DMS153 treated with DMSO at 0.1 percent for 48 hours (cell line): ENCODE data around the gene CASKIN1.

ENCODE experiments used
- DNase-seq: peaks from one replicate; lab custom pipeline; 2025; ENCODE audit not compliant: unreplicated experiment; lab: John Stamatoyannopoulos, UW

The CASKIN1 gene

GRCh38 chr16:2176047-2176446 is 20.4 kb downstream of the CASKIN1 start:
- no peak for DNase-seq

- DNase-seq: no peak
Observed at GRCh38 chr16:2175454-2175853, 21.0 kb downstream of the CASKIN1 start.

- no peak for DNase-seq
Observed at GRCh38 chr16:2174396-2175131, 21.8 kb downstream of the CASKIN1 start.

DNA sequence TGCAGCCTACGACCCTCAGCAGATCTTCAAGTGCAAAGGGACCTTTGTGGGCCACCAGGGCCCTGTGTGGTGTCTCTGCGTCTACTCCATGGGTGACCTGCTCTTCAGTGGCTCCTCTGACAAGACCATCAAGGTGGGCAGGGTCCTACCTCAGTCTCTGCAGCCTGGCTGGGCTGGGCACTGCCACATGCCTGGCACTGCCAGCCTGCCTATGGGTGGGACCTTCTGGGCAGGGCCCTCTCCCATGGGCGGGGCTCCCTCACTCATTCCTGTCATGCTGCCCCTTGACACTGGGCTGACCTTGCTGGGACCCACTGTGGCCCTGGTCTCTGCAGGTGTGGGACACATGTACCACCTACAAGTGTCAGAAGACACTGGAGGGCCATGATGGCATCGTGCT is 22.5 kb downstream of the CASKIN1 start:
- no peak for DNase-seq

DNA sequence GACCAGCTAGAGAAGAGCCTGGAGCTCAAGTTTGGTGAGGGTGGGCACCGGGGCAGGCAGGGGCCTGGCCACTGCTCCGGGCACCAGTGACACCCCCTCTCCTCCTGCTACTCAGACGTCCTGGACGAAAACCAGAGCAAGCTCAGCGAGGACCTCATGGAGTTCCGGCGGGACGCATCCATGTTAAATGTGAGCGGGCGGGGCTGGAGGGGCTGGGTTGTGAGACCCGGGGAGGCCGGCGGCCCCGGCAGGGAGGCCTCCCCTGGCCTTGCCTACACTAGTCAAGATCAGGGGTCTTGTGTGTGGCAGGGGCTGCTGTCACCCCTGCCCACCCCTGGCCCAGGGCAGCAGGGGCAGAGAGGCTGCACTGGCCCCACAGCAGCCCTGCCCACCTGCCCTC is 23.0 kb downstream of the CASKIN1 start:
- no peak for DNase-seq

DNA sequence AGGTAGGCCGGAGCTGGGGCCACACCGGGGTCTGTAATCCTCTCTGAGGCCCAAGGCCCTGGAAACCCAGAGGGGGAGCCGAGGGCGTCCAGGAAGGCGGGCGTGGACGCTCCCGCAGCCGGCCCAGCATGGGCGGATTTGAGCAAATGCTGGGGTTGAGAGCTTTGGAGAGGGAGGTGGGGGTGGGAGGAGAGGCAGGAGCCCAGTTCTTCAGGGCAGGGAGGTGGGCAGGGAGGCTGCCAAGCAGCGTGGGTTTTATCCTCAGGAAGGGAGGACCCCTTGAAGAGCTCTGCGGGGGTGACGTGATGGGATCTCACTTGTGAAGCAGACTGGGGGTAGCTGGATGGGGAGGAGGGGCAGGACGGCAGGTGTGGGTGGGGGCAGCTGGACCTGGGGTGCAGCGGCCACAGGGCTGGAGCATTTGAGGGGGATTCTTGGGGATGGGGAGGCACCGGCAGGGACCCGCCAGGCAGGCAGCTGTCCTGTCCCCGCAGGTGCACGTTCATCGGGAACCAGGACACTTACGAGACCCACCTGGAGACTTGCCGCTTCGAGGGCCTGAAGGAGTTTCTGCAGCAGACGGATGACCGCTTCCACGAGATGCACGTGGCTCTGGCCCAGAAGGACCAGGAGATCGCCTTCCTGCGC is 23.6 kb downstream of the CASKIN1 start:
- no peak for DNase-seq

DNA sequence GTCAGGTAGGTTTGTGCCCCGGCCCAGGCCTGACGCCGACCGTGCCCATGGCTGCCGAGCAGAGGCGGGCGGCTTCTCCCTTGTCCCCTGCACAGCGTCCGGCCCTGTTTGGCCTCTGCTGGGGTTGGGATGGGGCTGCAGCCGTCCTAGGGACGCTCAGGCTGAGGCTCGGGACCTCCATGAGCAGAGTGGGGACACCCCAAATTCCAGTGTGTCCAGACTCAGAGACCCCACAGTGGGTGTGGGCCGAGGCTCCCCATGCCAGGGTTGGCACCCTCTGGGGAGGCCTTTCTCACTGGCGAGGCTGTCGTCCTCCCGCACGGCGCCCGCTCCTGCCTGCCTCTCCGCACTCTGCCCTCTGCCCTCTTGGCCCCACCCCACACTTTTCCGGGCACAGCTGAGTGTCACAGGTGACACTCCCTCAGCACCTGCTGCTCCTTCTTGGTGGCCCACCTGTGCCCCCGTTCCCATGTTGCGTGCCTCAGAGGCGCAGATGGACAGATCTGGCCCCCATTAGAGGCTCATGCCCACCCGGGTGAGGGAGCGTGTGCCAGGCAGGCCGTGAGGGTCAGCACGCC is 24.7 kb downstream of the CASKIN1 start:
- no peak for DNase-seq

DNA sequence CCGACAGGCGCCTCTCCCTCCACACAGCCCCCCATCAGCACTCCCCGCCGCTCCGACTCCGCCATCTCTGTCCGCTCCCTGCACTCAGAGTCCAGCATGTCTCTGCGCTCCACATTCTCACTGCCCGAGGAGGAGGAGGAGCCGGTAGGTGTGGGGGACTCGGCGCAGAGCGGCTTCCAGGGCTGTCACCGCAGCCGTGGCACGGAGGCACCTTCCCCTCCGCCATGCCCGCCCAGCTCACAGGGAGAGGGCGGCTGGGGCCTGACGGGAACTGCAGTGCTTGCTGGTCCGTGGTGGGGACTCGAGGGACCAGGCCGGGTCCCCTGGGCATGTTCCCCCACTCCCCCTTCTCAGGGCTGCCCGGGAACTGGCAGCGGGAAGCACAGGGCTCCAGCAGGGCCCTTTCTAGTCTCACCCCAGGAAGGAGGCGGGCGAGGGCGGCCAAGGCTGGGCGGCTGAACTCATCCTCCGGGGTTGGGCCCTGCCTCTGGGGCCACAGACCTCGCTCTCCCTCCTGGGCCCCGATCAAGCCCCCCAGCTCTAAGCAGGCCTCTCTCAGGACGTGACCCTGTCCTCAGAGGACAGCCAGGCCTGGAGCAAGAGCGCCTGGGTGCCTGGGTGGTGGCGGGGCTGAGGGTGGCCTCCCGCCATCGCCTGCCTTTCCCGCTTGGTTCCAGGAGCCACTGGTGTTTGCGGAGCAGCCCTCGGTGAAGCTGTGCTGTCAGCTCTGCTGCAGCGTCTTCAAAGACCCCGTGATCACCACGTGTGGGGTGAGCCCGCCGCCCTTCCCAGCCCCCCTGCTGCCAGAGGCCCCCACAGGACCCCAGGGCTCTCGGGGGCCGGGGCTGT is 25.6 kb downstream of the CASKIN1 start:
- no peak for DNase-seq

GRCh38 chr16:2170080-2170479 is 26.3 kb downstream of the CASKIN1 start:
- DNase-seq: no peak

DNA sequence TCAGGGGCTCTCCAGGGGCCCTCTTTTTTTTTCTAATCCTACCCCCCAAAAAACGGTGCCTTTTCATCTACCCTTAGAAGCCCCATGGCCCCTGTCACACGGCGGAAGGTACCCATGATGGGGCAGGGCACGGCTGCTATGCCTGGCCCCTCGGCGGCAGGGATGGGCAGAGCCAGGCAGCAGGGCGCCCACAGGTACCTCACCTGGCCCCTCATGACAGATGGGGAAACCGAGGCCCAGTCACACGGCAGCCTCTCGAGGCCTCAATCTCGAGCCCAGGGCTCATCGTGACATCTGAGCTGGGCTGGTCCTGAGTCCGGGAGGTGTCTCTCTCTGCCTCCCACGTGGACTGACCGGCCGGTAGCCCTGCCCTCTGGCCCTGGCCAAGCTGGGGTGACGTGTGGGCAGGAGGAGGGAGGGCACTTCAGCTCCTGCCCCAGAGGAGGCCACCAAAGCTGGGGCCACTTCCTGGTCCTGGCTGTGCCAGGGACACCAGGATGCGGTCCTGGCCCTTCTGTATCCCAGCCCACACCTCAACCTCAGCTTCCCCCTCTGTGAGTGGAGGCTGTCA is 29.3 kb downstream of the CASKIN1 start:
- DNase-seq: no peak

GRCh38 chr16:2166263-2167067 is 29.9 kb downstream of the CASKIN1 start:
- DNase-seq: no peak

- no peak for DNase-seq
Observed at GRCh38 chr16:2165861-2166260, 30.5 kb downstream of the CASKIN1 start.

DNA sequence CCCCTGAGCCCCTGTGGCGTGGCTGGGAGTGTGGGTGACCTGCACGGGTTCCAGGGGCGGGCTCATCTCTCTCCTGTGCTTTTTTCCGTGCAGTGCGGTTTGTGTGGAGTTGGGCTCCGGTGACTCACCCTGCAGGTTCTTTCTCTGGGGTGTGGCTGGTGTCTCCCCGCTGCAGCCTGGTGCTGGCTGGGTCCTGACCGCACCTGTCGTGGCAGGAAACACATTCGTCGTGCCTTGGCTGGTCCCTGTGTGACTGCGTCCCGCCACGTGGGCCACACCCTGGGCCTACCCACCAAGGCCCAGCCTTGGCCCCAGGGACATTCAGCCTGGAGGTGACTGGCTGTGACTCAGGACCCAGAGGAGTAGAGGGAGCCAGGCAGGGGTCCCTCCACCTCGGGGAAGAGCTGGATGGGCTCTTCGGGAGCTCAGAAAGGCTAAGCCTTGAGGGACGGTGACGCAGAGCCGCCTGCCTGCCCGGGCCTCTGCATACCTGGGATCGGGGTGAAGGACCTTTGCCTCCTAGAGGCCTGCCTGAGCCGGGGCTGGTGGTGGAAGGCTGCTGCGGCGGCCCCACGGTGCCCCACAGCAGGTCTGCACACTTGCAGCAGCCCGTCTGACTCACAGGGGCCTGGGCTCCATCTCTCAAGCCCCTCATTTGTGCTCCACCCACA is 33.1 kb downstream of the CASKIN1 start:
- no peak for DNase-seq

GRCh38 chr16:2162676-2163118 is 33.7 kb downstream of the CASKIN1 start:
- DNase-seq: no peak

DNA sequence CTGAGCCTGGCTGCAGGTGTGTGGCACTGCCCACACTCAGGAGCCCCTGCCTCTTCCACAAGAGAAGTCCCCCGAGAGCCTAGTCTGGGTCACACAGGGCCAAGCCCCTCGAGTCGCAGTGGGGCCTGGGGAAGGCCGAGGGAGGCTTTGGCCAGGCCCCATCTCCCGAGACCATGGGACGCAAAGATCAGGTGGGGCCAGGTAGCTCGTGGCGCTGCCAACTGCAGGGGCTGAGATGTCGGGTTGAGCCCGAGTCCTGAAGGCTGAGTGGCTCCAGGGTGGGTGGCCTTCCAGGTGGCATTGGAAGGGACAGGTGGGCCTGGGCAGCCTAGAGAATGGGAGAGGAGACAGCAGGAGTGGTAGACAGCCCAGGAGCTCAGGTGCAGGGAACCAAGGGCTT is 34.5 kb downstream of the CASKIN1 start:
- no peak for DNase-seq

DNA sequence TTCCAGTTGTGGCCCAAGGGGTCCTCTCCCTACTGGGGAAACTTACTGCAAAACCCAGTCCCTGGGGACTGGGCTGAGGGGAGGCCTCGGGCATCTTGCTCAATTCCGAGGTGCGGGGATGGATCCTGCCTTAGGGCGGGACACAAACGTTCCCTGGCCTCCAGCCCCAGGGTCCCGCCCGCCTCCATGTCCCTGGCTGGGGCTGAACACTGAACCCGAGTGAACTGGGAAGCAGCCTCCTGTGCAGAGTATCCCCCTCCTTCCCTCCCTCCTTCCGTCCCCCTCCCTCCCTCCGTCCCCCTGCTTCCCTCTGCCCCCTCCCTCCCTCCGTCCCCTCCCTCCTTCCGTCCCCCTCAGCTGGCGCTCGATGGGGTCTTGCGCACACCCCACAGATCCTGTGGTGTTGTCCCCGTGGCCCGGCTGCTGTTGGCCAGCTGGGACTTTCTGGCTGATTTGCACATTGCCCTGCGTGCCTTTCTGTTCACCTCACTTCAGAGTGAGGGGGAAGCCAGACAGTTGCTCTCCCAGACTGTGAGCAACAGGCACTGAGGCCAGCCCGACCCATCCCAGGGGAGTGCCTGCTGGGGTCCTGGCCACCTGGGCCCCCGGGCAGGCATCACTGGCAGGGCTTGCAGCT is 35.4 kb downstream of the CASKIN1 start:
- DNase-seq: no peak

- no peak for DNase-seq
Observed at GRCh38 chr16:2159175-2159838, 37.1 kb downstream of the CASKIN1 start.

GRCh38 chr16:2158262-2158638 is 38.2 kb downstream of the CASKIN1 start:
- DNase-seq: no peak
